ENCODE results near the gene DLG2. TPM values are rescaled to one million over a fixed set of nuclear protein-coding genes. Genes with fewer than 3 reads are reported as not detected.

Gene DLG2
- total and polyA plus RNA-seq, 12 donors = 1.0 to 14.8 (median 7.4) TPM

GRCh38 chr11:84430661-84431060 lies 1196.5 kb downstream of the DLG2 start:
- no peak overlapping the region for H3K4me3 ChIP-seq
- TF ChIP-seq CTCF (IDR thresholded peaks at IDR 0.05) = no peak
- intact Hi-C loops (cut with DNase I) = no loop called here
- no peaks in the 10 kb centered on the region for H3K4me1 ChIP-seq
- H3K9me3 ChIP-seq = no peaks in the 10 kb centered on the region
- no peak for DNase-seq
- no peaks in the 10 kb centered on the region for H3K36me3 ChIP-seq
- no peak for ATAC-seq
- 80 to 84% methylated on average over 2 of the region's 2 CpGs for WGBS, 2 donors
- H3K27ac ChIP-seq = no peak overlapping the region
- no peaks in the 10 kb centered on the region for H3K27me3 ChIP-seq

GRCh38 chr11:84425673-84426072 lies 1201.5 kb downstream of the DLG2 start:
- ATAC-seq (no peak), DNase-seq (no peak)
- Histone ChIP-seq H3K27ac (no peak overlapping the region), H3K4me3 (no peak overlapping the region), H3K9me3 (no peaks in the 10 kb centered on the region), H3K36me3 (no peaks in the 10 kb centered on the region), H3K27me3 (no peaks in the 10 kb centered on the region), H3K4me1 (no peaks in the 10 kb centered on the region)
- intact Hi-C loops (cut with DNase I) = no loop called here
- TF ChIP-seq CTCF (IDR thresholded peaks at IDR 0.05) = no peak

GRCh38 chr11:84420271-84420670 lies 1206.9 kb downstream of the DLG2 start:
- ATAC-seq (no peak), DNase-seq (no peak)
- H3K9me3 ChIP-seq = no peaks in the 10 kb centered on the region
- H3K27me3 ChIP-seq = no peaks in the 10 kb centered on the region
- intact Hi-C loops (cut with DNase I) = no loop called here
- no peaks in the 10 kb centered on the region for H3K4me1 ChIP-seq
- WGBS, 2 donors = 60 to 71% methylated on average over 4 of the region's 4 CpGs
- no peaks in the 10 kb centered on the region for H3K36me3 ChIP-seq
- no peak overlapping the region for H3K27ac ChIP-seq
- no peak for TF ChIP-seq CTCF (IDR thresholded peaks at IDR 0.05)
- no peak overlapping the region for H3K4me3 ChIP-seq

- intact Hi-C loops (cut with DNase I) = loop anchor here in 1 of 10 donors (10.0 kb wide), 1 partner anchor 55 kb away; no protein-coding TSS in a partner anchor
- no peak for TF ChIP-seq CTCF (IDR thresholded peaks at IDR 0.05)
- Histone ChIP-seq H3K4me1 (no peaks in the 10 kb centered on the region), H3K4me3 (no peak overlapping the region), H3K9me3 (no peaks in the 10 kb centered on the region), H3K27me3 (no peaks in the 10 kb centered on the region), H3K27ac (no peak overlapping the region), H3K36me3 (no peaks in the 10 kb centered on the region)
- no peak for DNase-seq
- no peak for ATAC-seq
- 62 to 63% methylated on average over 3 of the region's 3 CpGs for WGBS, 2 donors
Observed at GRCh38 chr11:84419616-84420015, 1207.5 kb downstream of the DLG2 start.

Measured in heart right ventricle (tissue), 16 donors.